Hepatocyte (in vitro differentiated cells): ENCODE data around the gene RAB3C. TPM values are rescaled to one million over a fixed set of nuclear protein-coding genes. Genes with fewer than 3 reads are reported as not detected.

ENCODE experiments used
- DNase-seq: peaks from one replicate; pipeline ENCODE4 v3.0.0-alpha.2; 2016; ENCODE audit warnings: low spot score
- H2AFZ ChIP-seq: fragments of 200-600 bp; sonication (generic); 2 replicates; pipeline ENCODE4 v1.6.0; 2016; ENCODE audit warnings: antibody characterized with exemption, mild to moderate bottlenecking
- H3K27ac ChIP-seq: fragments of 200-600 bp; sonication (generic); 2 replicates; pipeline ENCODE4 v1.5.1; 2016; ENCODE audit warnings: mild to moderate bottlenecking
- H3K27me3 ChIP-seq: fragments of 200-600 bp; sonication (generic); 2 replicates; pipeline ENCODE4 v1.6.1; 2016
- H3K36me3 ChIP-seq: fragments of 200-600 bp; sonication (generic); replicated peaks from 2 replicates; pipeline ENCODE4 v1.5.1; 2016; ENCODE audit warnings: low read depth; ENCODE audit not compliant: insufficient read depth
- H3K4me1 ChIP-seq: fragments of 200-600 bp; sonication (generic); 2 replicates; pipeline ENCODE4 v1.5.1; 2016; ENCODE audit warnings: mild to moderate bottlenecking, moderate library complexity; ENCODE audit not compliant: insufficient read depth
- H3K4me2 ChIP-seq: fragments of 200-600 bp; sonication (generic); 2 replicates; pipeline ENCODE4 v1.6.0; 2016
- H3K4me3 ChIP-seq: fragments of 200-600 bp; sonication (generic); 2 replicates; pipeline ENCODE4 v1.5.1; 2016; ENCODE audit warnings: mild to moderate bottlenecking
- H3K79me2 ChIP-seq: fragments of 200-600 bp; sonication (generic); 2 replicates; pipeline ENCODE4 v1.6.0; 2017; ENCODE audit warnings: mild to moderate bottlenecking
- H3K9me2 ChIP-seq: fragments of 200-600 bp; sonication (generic); replicated peaks from 2 replicates; pipeline ENCODE4 v1.6.0; 2017; ENCODE audit warnings: mild to moderate bottlenecking; ENCODE audit not compliant: insufficient read depth
- H3K9me3 ChIP-seq: fragments of 200-600 bp; sonication (generic); 2 replicates; pipeline ENCODE4 v1.5.1; 2016; ENCODE audit warnings: low read depth, mild to moderate bottlenecking
- H4K20me1 ChIP-seq: fragments of 200-600 bp; sonication (generic); 2 replicates; pipeline ENCODE4 v1.6.0; 2016; ENCODE audit warnings: mild to moderate bottlenecking; ENCODE audit not compliant: insufficient read depth, poor library complexity, severe bottlenecking
- CTCF ChIP-seq: fragments of 200-600 bp; sonication (generic); IDR thresholded peaks from 2 replicates; pipeline ENCODE4 v1.5.1; 2016; ENCODE audit warnings: antibody characterized with exemption, mild to moderate bottlenecking; ENCODE audit not compliant: poor library complexity
- EZH2 ChIP-seq: fragments of 200-600 bp; sonication (generic); IDR thresholded peaks from 2 replicates; pipeline ENCODE4 v1.6.1; 2016; ENCODE audit warnings: antibody characterized with exemption, mild to moderate bottlenecking, borderline replicate concordance
- EZH2phosphoT487 ChIP-seq: fragments of 200-600 bp; sonication (generic); IDR thresholded peaks from one replicate; pipeline ENCODE4 v1.6.1; 2018; ENCODE audit warnings: antibody characterized with exemption, mild to moderate bottlenecking, low read depth, moderate library complexity; ENCODE audit not compliant: unreplicated experiment, severe bottlenecking
- WGBS: methylation state at CpG from one replicate; pipeline ENCODE4 v1.1.6; 2016; ENCODE audit warnings: low lambda C conversion rate; ENCODE audit errors: missing lambda C conversion rate; 5-methylcytosine and 5-hydroxymethylcytosine counted together
- polyA plus RNA-seq: library from polyadenylated mRNA; unstranded; fragments of >200 nt; fragmentation: Nextera tagmentation; extraction: Ambion mirVana; gene quantifications from 2 replicates; pipeline ENCODE4 v1.2.1, GENCODE V29; 2016
- total RNA-seq: library from RNA; depleted of rRNA; stranded (reverse); fragments of >200 nt; gene quantifications from 2 replicates; pipeline ENCODE4 v1.2.3, GENCODE V29; 2014

The RAB3C gene
- total and polyA plus RNA-seq, 2 experiments from 2014 or later = 5.2 to 6.4 TPM

GRCh38 chr5:58622936-58623871 lies 40.3 kb downstream of the RAB3C start:
- no peak for DNase-seq
- no peak overlapping the region for H3K4me3 ChIP-seq
- H3K4me2 ChIP-seq = no peak overlapping the region
- no peaks in the 10 kb centered on the region for H3K9me2 ChIP-seq
- peaks cover 2% of the 10 kb centered on the region for H3K4me1 ChIP-seq
- 72% methylated on average over 3 of the region's 3 CpGs for WGBS
- H4K20me1 ChIP-seq = no peaks in the 10 kb centered on the region
- H2AFZ ChIP-seq = no peak overlapping the region
- H3K27me3 ChIP-seq = no peaks in the 10 kb centered on the region
- no peaks in the 10 kb centered on the region for H3K9me3 ChIP-seq
- no peak overlapping the region for H3K27ac ChIP-seq
- no peaks in the 10 kb centered on the region for H3K79me2 ChIP-seq
- TF ChIP-seq EZH2phosphoT487 (no peak), CTCF (no peak), EZH2 (no peak)
- H3K36me3 ChIP-seq = no peaks in the 10 kb centered on the region

DNA sequence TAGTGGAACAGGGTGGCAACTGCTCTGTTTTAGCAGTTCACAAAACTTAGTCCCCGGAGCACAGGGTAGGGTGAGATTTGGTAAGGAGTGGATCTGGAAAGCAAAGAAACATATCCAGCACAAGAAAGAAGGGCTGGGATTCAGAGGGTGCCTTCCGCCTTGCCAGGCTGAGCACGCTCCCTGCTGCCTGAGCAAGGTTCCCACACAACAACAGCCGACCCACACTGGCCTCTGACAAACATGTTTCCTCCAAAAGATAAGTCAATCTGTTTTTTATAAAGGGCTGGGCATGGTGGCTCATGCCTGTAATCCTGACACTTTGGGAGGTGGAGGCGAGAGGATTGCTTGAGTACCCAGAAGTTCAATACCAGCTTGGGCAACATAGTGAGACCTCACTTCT lies 45.8 kb downstream of the RAB3C start:
- TF ChIP-seq EZH2 = no peak
- no peak for TF ChIP-seq EZH2phosphoT487
- no peak for DNase-seq
- H3K9me2 ChIP-seq = no peaks in the 10 kb centered on the region
- H2AFZ ChIP-seq = no peak overlapping the region
- H3K36me3 ChIP-seq = no peaks in the 10 kb centered on the region
- no peaks in the 10 kb centered on the region for H3K9me3 ChIP-seq
- peak overlapping the region; percentile 51 for H3K27ac ChIP-seq
- H3K4me1 ChIP-seq = peaks cover 26% of the 10 kb centered on the region
- WGBS = 80% methylated on average over 5 of the region's 5 CpGs
- H3K27me3 ChIP-seq = no peaks in the 10 kb centered on the region
- H3K4me3 ChIP-seq = no peak overlapping the region
- H4K20me1 ChIP-seq = no peaks in the 10 kb centered on the region
- H3K4me2 ChIP-seq = no peak overlapping the region
- H3K79me2 ChIP-seq = no peaks in the 10 kb centered on the region

DNA sequence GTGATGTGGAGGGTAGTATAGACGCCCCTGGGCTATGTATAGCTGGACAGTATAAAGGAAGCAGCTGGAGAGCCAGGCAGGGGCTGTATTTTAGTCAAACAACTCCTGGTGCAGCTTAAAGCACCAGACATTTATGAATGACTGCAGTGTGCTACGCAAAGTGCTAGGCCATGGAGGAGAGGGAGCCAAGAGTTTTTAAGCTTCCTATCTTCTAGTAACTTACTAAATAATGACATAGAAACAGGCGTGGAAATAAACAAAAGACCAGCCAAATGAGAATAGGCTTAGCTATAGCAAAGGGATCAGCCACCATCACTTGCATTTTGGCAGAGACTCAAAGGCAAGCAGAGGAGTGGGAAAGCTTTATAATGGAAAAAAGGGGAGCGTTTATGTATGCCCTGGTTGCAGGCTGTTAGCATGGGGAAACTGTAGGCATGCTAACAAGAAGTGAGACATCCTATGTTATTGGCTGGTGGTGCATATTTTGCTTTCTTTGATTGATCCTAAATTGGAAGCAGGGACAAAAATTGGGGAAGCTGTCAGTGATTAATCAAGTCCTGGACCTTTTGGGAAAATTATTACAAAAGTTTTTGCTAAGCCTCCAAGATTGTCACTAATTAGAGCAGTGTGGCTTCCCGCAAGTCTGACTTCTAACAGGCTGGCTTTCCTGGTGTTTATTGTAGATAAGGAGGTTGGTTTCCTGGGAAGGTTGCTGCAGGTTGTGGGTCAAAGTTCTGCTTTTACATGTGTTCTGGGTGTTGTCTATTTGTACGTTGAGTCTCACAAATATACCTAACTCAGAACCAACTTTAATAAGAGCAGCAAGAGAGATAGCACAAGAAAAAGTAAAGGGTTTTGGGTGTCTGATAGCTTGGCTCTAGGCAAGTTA lies 46.6 kb downstream of the RAB3C start:
- H3K4me2 ChIP-seq = peak overlapping the region; percentile 55
- WGBS = 29% methylated on average over 6 of the region's 6 CpGs
- no peak overlapping the region for H3K4me3 ChIP-seq
- TF ChIP-seq CTCF = no peak
- TF ChIP-seq EZH2phosphoT487 = no peak
- TF ChIP-seq EZH2 = no peak
- H3K27ac ChIP-seq = peak overlapping the region; percentile 43
- H2AFZ ChIP-seq = no peak overlapping the region
- no peaks in the 10 kb centered on the region for H3K9me2 ChIP-seq
- H3K36me3 ChIP-seq = no peaks in the 10 kb centered on the region
- no peaks in the 10 kb centered on the region for H3K9me3 ChIP-seq
- peaks cover 26% of the 10 kb centered on the region for H3K4me1 ChIP-seq
- no peaks in the 10 kb centered on the region for H4K20me1 ChIP-seq
- DNase-seq = peak; percentile 50
- no peaks in the 10 kb centered on the region for H3K79me2 ChIP-seq
- no peaks in the 10 kb centered on the region for H3K27me3 ChIP-seq
